ENCODE data around the gene RABEP2. TPM values are rescaled to one million over a fixed set of nuclear protein-coding genes. Genes with fewer than 3 reads are reported as not detected.

Gene RABEP2
- total and polyA plus RNA-seq, 9 donors: 0.32 to 14.8 (median 11.3) TPM

DNA sequence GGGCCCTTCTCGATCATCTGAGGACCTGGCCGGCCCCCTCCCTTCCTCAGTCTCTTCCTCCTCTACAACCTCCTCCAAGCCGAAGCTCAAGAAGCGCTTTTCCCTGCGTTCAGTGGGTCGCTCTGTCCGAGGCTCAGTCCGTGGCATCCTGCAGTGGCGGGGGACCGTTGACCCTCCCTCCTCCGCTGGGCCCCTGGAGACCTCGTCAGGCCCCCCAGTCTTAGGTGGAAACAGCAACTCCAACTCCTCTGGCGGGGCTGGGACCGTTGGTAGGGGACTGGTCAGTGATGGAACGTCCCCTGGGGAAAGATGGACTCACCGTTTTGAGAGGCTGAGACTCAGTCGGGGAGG, 58.6 kb downstream of the RABEP2 start:
- 70 to 74% (median 73%) methylated on average over 17 of the region's 17 CpGs for WGBS, 3 donors

DNA sequence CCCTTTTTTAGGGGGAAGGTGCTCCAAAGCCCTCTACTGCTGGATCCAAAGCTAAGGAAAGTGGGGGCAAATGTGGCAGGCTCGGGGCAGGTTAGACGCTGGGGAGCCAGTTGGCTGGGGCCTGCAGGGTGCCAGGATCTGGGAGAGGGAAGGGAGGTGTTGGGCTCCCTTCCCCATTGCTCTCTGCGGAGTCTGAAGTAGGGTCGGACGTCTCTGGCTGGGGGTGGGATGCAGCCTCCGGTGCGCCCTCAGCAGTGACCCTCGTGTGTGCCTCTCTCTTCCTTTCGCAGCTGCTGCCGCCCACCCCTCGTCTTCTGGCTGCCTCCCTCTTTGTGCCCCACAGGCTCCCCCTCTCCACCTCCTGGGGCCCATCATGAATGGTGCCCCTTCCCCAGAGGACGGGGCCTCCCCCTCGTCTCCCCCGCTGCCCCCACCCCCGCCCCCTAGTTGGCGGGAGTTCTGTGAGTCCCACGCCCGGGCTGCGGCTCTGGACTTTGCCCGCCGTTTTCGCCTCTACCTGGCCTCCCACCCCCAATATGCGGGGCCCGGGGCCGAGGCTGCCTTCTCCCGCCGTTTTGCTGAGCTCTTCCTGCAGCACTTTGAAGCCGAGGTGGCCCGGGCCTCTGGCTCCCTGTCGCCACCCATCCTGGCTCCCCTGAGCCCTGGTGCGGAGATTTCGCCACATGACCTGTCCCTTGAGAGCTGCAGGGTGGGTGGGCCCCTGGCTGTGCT, 59.1 kb downstream of the RABEP2 start:
- intact Hi-C loops (cut with DNase I): loop anchor here in 1 of 4 donors (10.0 kb wide), 1 partner anchor 59 kb away; the partner anchor contains the start of gene RABEP2
- Histone ChIP-seq H3K27me3 (no peaks in the 10 kb centered on the region), H3K4me3 (no peak overlapping the region), H3K27ac (no peak overlapping the region), H3K4me1 (ENCODE audit: insufficient read depth) (peaks cover 2% of the 10 kb centered on the region), H3K9me3 (no peaks in the 10 kb centered on the region), H3K36me3 (no peaks in the 10 kb centered on the region)
- DNase-seq: no peak
- TF ChIP-seq EP300 (IDR thresholded peaks at IDR 0.05) (no peak), POLR2A (IDR thresholded peaks at IDR 0.05) (no peak)
- TF ChIP-seq, protein P1, sequence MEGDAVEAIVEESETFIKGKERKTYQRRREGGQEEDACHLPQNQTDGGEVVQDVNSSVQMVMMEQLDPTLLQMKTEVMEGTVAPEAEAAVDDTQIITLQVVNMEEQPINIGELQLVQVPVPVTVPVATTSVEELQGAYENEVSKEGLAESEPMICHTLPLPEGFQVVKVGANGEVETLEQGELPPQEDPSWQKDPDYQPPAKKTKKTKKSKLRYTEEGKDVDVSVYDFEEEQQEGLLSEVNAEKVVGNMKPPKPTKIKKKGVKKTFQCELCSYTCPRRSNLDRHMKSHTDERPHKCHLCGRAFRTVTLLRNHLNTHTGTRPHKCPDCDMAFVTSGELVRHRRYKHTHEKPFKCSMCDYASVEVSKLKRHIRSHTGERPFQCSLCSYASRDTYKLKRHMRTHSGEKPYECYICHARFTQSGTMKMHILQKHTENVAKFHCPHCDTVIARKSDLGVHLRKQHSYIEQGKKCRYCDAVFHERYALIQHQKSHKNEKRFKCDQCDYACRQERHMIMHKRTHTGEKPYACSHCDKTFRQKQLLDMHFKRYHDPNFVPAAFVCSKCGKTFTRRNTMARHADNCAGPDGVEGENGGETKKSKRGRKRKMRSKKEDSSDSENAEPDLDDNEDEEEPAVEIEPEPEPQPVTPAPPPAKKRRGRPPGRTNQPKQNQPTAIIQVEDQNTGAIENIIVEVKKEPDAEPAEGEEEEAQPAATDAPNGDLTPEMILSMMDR (IDR thresholded peaks at IDR 0.05): no peak
- WGBS, 3 donors: 56 to 62% (median 61%) methylated on average over 31 to 32 of the region's 32 CpGs

More for the DNA sequence above, 58.6 kb downstream of the RABEP2 start:
- TF ChIP-seq POLR2A (IDR thresholded peaks at IDR 0.05) (no peak), EP300 (IDR thresholded peaks at IDR 0.05) (no peak)
- TF ChIP-seq, protein P1 (IDR thresholded peaks at IDR 0.05): no peak
- no peak overlapping the region for H3K4me3 ChIP-seq
- intact Hi-C loops (cut with DNase I): loop anchor here in 1 of 4 donors (10.0 kb wide), 1 partner anchor 58 kb away; the partner anchor contains the start of gene RABEP2
- H3K9me3 ChIP-seq: no peaks in the 10 kb centered on the region
- H3K4me1 ChIP-seq (ENCODE audit: insufficient read depth): peaks cover 2% of the 10 kb centered on the region
- no peaks in the 10 kb centered on the region for H3K27me3 ChIP-seq
- no peaks in the 10 kb centered on the region for H3K36me3 ChIP-seq
- no peak for DNase-seq
- H3K27ac ChIP-seq: no peak overlapping the region

DNA sequence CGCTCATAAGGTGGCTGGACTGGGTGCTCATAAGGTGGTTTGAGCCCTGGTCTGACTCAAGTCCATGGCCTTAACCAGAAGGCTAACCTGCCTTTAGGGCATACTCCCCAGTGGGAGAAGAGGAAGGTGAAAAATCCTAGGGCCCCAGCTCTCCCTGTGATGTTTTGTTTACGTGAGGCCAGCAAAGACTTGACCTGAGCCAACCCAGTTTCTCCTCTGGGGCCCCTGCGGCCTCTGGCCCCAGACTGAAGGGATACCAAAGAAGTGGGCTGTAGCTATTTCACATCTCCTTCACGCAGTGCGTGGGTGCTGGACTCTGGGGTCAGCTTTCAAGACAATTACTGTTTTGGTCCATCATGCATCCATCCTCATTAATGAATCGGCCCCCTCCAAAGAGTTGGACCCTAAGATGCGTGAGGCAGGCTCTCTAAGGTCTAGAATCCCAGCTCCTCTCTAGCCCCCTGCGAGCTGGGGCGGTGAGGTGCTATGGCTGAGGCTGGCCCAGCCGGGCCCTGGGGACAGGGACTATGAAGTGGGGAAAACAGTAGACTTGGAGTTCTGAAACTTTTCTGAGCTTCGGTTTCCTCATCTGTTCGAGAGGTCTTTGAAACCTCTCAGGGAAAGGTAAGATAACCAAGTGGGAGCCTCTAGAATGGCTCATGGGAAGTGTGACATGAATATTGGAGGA, 59.9 kb downstream of the RABEP2 start:
- intact Hi-C loops (cut with DNase I): loop anchor here in 1 of 4 donors (10.0 kb wide), 1 partner anchor 60 kb away; the partner anchor contains the start of gene RABEP2
- peaks cover 2% of the 10 kb centered on the region for H3K4me1 ChIP-seq (ENCODE audit: insufficient read depth)
- no peak overlapping the region for H3K4me3 ChIP-seq
- no peaks in the 10 kb centered on the region for H3K36me3 ChIP-seq
- H3K27me3 ChIP-seq: no peaks in the 10 kb centered on the region
- WGBS, 3 donors: 67 to 74% (median 71%) methylated on average over 12 of the region's 12 CpGs
- no peaks in the 10 kb centered on the region for H3K9me3 ChIP-seq
- DNase-seq: no peak
- TF ChIP-seq, protein P1 (IDR thresholded peaks at IDR 0.05): no peak
- TF ChIP-seq POLR2A (IDR thresholded peaks at IDR 0.05) (no peak), EP300 (IDR thresholded peaks at IDR 0.05) (no peak)
- no peak overlapping the region for H3K27ac ChIP-seq

DNA sequence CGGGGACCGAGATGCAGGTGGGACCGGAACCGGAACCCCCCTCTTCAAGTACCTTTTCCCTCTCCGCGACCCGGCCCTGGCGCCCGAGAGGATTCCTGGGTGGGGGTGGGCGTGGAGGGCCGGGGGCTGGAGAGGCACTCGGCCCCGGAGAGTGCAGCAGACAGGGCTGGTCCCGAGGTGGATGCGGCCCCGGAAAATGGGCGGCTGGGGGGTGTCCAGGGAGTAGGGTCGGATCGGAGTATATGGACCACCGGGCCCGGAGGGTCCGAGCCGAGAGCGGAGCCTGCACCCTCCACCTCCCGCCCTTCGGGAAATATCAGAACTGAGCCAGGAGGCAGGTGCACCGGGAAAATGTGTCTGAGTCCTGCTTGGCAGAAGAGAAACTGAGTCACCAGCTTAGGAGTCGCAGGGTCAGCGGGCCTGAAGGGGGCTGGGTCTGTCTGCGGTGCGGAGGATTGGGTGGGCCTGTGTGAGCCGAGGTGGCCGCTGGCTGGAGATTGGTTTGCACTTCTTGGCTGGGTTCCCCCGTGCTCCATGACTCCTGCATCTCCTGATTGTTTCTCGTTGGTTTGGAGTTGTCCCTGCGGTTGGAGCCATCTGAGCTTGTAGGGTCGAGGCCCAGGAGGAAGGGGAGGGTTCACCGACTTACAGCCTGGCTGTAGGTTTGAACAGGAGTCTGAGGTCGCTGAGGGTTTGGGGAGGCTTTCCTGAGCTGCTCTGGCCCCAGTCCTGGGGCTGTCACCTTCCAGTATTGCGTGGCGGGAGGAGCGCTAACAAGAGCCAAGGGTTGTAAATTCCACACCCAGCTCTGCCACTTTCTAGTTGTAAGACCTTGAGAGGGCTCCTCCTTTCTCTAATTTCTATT, 60.9 kb downstream of the RABEP2 start:
- Histone ChIP-seq H3K4me1 (ENCODE audit: insufficient read depth) (peaks cover 2% of the 10 kb centered on the region), H3K27ac (peak overlapping the region; percentile 79 to 85), H3K27me3 (no peaks in the 10 kb centered on the region), H3K36me3 (no peaks in the 10 kb centered on the region), H3K4me3 (peak overlapping the region; percentile 98), H3K9me3 (no peaks in the 10 kb centered on the region)
- peak; percentile 47 to 64 (median 55) for DNase-seq
- intact Hi-C loops (cut with DNase I): loop anchor here in 2 of 4 donors (2.0 to 10.0 kb wide), 3 partner anchors 17 to 83 kb away; partner anchors contain the start of genes TUFM (in 2 of the 2) and RABEP2 (in 1 of the 2)
- no peak for TF ChIP-seq EP300 (IDR thresholded peaks at IDR 0.05)
- TF ChIP-seq, protein P1 (IDR thresholded peaks at IDR 0.05): no peak
- no peak for TF ChIP-seq POLR2A (IDR thresholded peaks at IDR 0.05)
- WGBS, 3 donors: 1% methylated on average over 39 to 42 of the region's 42 CpGs

All from ovary (tissue), 9 donors.